ENCODE data around the gene AMPD1. TPM values are rescaled to one million over a fixed set of nuclear protein-coding genes. Genes with fewer than 3 reads are reported as not detected.

AMPD1 gene
- total and polyA plus RNA-seq, 10 of the 15 experiments (the other 5 are each of a cell fraction or from before 2014, with no cell fraction given): 0.12 to 0.30 (median 0.14) TPM; not detected in 7

DNA sequence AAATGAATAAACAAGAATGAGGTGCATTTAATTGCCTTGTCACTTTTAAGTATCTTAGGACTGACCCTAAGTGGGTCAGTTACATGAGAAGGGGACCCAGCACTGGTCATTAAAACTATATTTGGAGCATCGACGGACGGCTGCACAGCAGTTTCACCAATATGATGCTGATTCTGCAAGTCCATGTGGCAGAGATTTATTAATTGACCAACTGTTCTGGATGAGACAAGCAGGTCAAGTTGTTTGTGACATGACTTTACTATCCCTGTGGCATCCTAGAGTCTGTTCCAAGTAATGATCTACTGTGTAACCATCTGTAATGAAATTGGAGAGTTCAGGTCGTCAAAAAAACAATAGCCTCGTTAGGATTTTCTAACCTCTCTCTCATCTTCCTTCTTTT is 9.5 kb downstream of the AMPD1 start (continued):
- TF ChIP-seq, protein P1, sequence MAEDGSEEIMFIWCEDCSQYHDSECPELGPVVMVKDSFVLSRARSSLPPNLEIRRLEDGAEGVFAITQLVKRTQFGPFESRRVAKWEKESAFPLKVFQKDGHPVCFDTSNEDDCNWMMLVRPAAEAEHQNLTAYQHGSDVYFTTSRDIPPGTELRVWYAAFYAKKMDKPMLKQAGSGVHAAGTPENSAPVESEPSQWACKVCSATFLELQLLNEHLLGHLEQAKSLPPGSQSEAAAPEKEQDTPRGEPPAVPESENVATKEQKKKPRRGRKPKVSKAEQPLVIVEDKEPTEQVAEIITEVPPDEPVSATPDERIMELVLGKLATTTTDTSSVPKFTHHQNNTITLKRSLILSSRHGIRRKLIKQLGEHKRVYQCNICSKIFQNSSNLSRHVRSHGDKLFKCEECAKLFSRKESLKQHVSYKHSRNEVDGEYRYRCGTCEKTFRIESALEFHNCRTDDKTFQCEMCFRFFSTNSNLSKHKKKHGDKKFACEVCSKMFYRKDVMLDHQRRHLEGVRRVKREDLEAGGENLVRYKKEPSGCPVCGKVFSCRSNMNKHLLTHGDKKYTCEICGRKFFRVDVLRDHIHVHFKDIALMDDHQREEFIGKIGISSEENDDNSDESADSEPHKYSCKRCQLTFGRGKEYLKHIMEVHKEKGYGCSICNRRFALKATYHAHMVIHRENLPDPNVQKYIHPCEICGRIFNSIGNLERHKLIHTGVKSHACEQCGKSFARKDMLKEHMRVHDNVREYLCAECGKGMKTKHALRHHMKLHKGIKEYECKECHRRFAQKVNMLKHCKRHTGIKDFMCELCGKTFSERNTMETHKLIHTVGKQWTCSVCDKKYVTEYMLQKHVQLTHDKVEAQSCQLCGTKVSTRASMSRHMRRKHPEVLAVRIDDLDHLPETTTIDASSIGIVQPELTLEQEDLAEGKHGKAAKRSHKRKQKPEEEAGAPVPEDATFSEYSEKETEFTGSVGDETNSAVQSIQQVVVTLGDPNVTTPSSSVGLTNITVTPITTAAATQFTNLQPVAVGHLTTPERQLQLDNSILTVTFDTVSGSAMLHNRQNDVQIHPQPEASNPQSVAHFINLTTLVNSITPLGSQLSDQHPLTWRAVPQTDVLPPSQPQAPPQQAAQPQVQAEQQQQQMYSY (CRISPR knock-in tag; IDR thresholded peaks at IDR 0.05): no peak
- TF ChIP-seq ZBED1 (IDR thresholded peaks at IDR 0.05; ENCODE audit: borderline replicate concordance) (no peak), STAT1 (conservative IDR thresholded peaks at IDR 0.05) (no peak)
- TF ChIP-seq, protein P2, sequence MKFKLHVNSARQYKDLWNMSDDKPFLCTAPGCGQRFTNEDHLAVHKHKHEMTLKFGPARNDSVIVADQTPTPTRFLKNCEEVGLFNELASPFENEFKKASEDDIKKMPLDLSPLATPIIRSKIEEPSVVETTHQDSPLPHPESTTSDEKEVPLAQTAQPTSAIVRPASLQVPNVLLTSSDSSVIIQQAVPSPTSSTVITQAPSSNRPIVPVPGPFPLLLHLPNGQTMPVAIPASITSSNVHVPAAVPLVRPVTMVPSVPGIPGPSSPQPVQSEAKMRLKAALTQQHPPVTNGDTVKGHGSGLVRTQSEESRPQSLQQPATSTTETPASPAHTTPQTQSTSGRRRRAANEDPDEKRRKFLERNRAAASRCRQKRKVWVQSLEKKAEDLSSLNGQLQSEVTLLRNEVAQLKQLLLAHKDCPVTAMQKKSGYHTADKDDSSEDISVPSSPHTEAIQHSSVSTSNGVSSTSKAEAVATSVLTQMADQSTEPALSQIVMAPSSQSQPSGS (IDR thresholded peaks at IDR 0.05; ENCODE audit: low read length): no peak

DNA sequence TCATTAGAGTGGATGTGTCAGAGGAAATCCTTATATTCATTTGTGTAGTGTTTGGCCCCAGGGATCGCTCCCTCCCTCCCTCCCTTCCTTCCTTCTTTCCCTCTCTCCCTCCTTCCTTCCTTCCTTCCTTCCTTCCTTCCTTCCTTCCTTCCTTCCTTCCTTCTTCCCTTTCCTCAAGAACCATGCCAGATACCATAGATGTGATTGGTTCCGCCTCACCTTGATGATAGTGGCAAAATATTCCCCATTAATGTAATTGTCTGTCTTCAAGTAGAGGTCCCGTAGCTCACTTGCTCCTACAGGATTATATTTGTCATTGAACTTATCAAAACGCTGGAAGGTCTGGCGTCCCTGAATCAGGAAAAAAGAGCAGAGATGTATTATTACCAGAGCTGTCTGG is 17.7 kb downstream of the AMPD1 start:
- intact Hi-C loops (cut with micrococcal nuclease; ENCODE audit: unreplicated experiment) (no loop called here), in situ Hi-C loops (cut with MboI) (loop anchor here (10.0 kb wide), 1 partner anchor 333 kb away; no protein-coding TSS in a partner anchor)
- FAIRE-seq (no peak), ATAC-seq (no peak), DNase-seq (ENCODE audit: low read depth, low spot score) (no peak)
- H3K9me3 ChIP-seq (replicated peaks; ENCODE audit: control insufficient read depth, insufficient read depth, low read length): no peaks in the 10 kb centered on the region
- no peaks in the 10 kb centered on the region for H3K4me1 ChIP-seq (ENCODE audit: control insufficient read depth, insufficient read depth, low read length)
- ChIA-PET POLR2A (no interaction called here), RAD21 (ENCODE audit: unreplicated experiment) (no interaction called here), CTCF (interaction anchor here (1.2 kb wide), 1 partner anchor 10 kb away, joined by 4 read pairs; no protein-coding TSS in a partner anchor), SMC1A (ENCODE audit: uncharacterized antibody, unreplicated experiment) (no interaction called here)
- BruUV-seq (replicated peaks): no TSS peak
- H4K20me1 ChIP-seq (ENCODE audit: control insufficient read depth, insufficient read depth): no peaks in the 10 kb centered on the region
- no peak overlapping the region for H3K27ac ChIP-seq (ENCODE audit: control insufficient read depth, insufficient read depth)
- 21% methylated on average over 5 of the region's 5 CpGs for WGBS (ENCODE audit: insufficient coverage, insufficient replicate concordance, low lambda C conversion rate, missing lambda C conversion rate)
- no peak overlapping the region for H3K4me2 ChIP-seq (ENCODE audit: control insufficient read depth, insufficient read depth)
- TF ChIP-seq CHD1 (IDR thresholded peaks at IDR 0.05; ENCODE audit: low read depth, low read length): no peak
- TF ChIP-seq, protein P3, sequence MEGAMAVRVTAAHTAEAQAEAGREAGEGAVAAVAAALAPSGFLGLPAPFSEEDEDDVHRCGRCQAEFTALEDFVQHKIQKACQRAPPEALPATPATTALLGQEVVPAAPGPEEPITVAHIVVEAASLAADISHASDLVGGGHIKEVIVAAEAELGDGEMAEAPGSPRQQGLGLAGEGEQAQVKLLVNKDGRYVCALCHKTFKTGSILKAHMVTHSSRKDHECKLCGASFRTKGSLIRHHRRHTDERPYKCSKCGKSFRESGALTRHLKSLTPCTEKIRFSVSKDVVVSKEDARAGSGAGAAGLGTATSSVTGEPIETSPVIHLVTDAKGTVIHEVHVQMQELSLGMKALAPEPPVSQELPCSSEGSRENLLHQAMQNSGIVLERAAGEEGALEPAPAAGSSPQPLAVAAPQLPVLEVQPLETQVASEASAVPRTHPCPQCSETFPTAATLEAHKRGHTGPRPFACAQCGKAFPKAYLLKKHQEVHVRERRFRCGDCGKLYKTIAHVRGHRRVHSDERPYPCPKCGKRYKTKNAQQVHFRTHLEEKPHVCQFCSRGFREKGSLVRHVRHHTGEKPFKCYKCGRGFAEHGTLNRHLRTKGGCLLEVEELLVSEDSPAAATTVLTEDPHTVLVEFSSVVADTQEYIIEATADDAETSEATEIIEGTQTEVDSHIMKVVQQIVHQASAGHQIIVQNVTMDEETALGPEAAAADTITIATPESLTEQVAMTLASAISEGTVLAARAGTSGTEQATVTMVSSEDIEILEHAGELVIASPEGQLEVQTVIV (IDR thresholded peaks at IDR 0.05; ENCODE audit: borderline replicate concordance, partially characterized antibody): no peak
- TF ChIP-seq RBBP5 (conservative IDR thresholded peaks at IDR 0.05): no peak
- no peak overlapping the region for H2AFZ ChIP-seq (ENCODE audit: control insufficient read depth, low read depth, low read length)
- no peaks in the 10 kb centered on the region for H3K36me3 ChIP-seq (ENCODE audit: control insufficient read depth in 2 of 2, insufficient read depth in 2 of 2, low read length in 1 of 2)
- H3K4me3 ChIP-seq: no peak overlapping the region
- no peak overlapping the region for H3K9ac ChIP-seq (ENCODE audit: control insufficient read depth, insufficient read depth, low read length)
- no peaks in the 10 kb centered on the region for H3K79me2 ChIP-seq (ENCODE audit: control insufficient read depth, insufficient read depth, low read length)
- no peaks in the 10 kb centered on the region; a peak in 1 of 4 replicates for H3K27me3 ChIP-seq (replicated peaks in 1 of 2; ENCODE audit: control insufficient read depth in 2 of 2, insufficient read depth in 2 of 2, low read length in 1 of 2)

All from GM12878 (cell line).